Medulla oblongata (tissue), 1 donor: ENCODE data around the gene TCEANC2.

ENCODE experiments used
- DNase-seq: peaks from one replicate; pipeline ENCODE4 v3.0.0-alpha.2; 2015; ENCODE audit errors: extremely low spot score

TCEANC2 gene

DNA sequence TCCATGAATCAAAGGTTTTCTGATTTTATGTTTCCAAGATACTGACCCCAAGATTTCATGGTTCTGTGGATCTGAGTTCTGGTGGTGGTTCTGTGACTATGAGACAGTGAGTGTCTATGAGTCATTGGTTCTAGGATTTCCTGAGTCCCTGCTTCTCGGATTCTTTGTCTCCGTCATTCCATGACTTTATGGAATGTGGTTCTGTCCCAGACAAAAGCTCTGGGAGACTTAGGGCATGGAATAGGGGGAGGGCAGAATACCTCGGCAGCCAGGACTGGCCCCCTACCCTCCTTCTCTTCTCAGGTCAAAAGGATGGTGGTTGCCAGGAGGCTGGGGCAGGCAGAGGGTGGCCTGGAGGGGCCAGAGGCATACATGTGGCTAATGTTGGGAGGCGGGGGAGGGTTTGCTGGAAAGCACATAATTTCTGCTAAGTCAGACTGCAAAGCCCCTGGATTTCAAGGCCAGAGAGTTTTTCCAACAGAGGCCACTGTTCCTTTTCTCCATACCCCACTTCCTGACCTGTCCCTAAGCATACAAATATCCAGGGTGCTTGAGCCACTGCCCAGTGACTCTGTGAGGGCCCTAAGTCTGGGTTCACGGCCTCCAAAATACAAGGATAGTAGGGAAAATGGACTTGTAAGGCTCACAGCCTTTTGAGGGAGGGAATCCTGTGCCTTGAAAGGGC is 82.2 kb downstream of the TCEANC2 start:
- no peak for DNase-seq

DNA sequence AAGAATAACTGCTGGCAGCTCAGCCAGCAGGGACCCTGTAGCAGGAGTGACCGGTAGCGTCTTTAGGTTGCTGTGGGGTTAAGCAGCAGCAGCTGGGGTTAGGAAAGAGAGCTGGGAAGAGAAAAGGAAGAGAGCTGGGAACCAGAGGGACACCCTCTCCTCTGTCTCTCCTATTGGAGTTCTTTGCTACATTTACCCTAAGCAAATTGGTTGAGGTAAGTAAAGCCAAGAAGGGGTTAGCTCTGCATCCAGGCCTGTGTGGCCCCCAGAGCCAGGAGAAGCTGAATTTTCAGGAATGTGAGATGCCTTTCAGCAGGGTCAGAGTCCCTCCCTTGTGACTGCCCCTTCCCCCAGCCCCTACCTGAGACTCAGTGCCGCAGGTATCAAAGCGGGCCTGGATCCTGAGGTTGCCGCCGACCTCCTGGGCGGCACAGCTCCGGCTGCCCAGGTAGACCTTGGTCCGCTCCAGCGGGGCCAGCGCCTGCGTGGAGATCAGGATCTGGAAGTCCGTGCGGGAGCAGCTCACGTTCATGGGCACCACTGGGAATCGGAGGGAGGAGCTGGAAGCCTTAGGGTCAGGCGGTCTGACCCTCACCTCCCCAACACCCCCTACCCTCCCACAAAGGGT is 83.0 kb downstream of the TCEANC2 start:
- no peak for DNase-seq

DNA sequence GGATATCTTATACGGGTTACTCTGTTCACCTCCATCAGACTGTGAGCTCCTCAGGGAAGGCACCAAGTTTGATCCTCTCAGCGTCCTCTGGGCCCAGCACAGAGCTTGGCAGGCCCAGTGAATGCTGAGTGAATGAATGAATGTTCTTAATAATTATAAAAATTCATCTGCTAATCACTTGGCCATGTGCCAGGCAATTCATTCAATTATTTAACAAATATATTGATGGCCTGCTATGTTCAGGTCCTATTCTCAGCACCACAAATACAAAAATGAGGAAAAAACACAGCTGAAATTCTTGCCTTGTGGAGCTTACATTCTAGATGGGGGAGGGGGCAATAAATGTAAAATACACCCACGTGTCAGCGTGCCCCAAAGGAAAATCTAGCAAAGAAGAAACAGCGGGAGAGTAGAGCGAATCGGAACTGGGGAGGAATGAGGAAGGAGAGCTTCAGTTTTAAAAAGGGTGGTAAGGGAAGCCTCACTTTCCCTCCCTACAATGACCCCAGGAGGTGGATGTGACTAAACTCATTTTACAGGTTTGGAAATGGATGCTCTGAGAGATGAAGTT is 83.6 kb downstream of the TCEANC2 start:
- no peak for DNase-seq

DNA sequence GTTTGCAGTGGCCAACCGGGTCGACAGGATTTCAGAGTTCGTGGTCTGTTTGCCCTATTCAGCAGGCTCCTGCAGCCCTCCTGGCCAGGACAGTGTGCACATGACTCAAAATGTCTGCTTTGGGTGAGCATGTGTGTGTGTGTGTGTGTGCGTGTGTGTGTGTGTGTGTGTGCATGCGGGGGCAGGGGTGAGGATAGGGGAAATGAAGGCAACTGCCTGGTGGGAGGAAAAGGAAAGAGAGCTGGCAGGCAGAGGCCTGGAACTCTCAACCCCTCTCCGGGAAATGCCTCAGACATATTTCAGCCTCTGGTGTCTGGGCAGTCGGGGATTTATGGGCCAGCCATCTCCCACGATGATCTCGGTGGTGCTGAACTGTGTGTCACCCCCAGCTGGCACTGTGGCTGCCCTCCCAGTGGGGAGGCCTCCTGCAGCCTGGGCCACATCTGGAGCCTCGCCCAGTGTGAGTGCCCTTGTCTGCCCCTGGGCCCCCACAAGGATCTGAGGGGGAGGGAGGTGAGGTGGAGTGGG is 84.2 kb downstream of the TCEANC2 start:
- no peak for DNase-seq

DNA sequence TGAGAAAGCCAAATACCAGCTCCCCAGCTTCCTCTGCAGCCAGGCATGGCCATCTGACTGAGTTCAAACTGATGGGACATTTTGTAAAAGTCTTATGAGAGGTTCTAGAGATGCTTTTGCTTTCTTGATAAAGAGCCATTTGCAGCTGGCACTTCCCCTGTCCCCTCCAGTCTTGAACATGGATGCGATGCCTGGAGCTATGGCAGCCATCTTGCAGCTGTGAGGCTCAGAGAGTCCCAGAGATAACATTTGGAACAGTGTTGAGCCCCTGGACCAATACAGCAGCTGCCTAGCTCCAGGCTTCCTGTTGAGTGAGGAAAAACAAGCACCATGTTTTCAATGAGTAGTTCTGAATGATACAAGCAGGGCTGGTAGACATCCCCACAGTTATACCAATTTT is 85.6 kb downstream of the TCEANC2 start:
- DNase-seq = no peak

DNA sequence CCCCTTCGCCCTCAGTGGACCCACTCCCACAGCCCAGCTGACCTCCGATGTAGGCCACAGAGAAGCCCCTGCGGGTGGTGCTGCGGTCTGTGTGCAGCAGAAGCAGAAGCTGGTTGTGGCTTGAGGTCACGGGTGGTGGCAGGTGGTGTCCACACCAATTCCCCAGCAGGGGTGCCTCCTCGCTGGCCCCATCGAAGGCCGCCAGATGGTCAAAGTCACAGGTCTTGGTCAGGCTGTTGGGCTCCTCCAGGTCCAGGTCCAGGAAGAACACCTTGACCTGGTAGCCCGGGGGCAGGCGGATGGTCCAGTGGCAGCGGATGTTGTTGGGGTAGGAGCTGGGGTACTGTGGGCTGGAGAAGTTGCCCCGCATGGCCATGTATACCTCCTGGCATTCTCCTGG is 86.3 kb downstream of the TCEANC2 start:
- no peak for DNase-seq

DNA sequence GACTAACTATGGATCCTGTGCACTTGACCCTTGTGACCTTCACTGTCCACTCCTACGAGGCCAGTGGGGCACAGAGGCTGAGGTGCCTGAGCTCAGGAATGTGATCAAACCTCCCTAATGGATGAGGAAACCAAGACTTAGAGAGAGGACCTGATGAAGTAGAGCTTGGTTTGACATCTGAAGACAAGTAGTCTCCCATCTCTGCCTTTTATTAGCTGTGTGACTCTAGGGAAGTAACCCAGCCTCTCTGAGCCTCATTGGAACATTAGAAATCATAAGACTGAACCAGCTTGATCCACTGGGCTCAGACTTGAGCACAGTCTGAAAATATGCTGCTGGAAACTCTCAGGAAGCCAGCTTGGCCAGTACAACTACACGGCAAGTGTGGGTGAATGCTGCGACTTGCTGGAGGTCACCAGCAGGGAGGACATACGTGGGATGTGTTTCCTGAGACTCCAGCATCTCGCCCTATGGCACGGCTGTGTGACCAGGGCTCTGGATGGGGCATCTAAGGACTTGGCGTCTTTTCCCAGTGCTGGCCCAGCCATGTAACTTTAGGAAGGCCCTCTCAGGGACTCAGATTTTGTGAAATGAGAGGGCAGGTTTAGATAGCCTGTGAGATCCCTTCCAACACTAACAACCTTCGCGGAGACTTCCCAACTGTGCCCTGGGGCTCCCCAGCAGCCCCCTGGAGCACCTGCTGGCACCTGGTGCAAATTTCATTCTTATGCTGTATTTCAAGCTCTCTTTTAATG is 88.9 kb downstream of the TCEANC2 start:
- no peak for DNase-seq

DNA sequence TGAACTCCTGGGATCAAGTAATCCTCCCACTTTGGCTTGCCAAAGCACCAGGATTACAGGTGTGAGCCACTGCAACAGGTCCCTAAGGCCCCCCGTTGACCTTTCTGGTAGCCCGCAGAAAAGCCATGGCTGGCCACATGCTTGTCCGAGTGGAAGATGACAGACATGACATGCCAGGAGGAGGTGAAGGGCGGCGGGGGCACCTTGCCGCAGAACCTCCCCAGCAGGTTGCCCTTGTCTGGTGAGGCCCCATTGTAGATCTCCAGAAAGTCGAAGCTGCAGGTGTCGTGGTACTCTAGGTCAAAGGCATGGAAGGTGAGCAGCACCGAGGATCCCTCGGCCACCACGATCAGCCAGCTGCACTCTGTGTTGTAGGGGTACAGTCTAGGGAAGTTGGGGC is 91.0 kb downstream of the TCEANC2 start:
- DNase-seq = no peak

DNA sequence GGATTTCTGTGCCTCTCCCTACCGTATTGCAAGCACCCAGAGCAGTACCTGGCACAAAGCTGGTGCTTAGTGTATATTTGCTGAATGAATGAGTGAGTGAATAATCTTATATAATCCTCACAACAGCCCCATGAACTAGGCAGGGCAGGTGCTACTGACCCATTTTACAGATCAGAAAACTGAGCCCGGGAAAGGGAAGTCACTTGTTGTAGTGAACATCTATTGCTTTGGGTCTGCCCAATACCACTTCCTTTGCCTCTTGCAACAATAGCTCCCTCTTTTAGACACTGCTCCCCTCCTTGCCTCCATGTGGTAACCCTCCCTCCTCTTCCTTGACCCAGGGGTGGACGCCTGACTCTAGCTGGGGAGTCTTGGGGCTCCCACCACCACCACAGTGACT is 96.3 kb downstream of the TCEANC2 start:
- no peak for DNase-seq

DNA sequence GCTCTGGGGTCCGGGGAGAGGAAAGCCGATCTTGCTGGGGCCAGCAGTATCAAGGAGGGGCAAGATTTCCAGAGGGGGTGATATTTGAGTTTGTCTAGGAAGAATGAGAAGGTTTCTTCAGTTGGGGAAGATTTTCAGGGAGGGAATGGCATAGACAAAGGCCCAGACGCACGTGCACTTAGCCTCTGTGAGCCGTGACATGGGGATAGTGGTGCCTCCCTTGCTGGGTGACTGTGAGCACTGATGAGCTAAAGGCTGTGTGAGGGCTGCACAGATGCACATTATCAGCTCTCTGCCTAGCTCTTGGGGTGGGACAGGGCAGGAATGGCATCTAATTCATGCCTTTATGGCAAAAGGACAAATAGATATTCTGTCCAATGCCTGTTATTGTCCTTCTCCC is 97.6 kb downstream of the TCEANC2 start:
- no peak for DNase-seq

DNA sequence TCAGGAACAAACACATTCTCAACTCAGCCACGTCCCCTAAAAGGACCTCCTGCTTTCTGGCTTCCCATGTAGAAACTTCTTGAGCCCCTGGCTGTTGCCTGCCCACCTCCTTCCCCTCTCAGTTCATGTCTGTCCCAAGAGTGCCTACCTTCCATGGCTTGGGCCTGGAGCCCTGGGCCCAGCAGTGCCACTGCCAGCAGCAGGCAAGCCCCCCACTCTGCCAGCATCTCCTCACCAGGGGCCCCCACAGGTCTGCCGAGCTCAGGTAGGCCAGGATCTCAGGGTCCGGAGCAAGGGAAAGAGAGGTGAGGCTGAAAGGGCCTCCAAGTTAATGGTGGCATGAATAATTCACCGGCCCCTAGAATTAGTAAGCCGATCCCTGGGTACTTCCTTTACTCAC is 99.3 kb downstream of the TCEANC2 start, which contains the start of gene CDCP2:
TSS of gene CDCP2 (minus strand) at position 305 of the 400 bp plus-strand sequence. CDS start at position 227, 78 bp downstream.
- no peak for DNase-seq

DNA sequence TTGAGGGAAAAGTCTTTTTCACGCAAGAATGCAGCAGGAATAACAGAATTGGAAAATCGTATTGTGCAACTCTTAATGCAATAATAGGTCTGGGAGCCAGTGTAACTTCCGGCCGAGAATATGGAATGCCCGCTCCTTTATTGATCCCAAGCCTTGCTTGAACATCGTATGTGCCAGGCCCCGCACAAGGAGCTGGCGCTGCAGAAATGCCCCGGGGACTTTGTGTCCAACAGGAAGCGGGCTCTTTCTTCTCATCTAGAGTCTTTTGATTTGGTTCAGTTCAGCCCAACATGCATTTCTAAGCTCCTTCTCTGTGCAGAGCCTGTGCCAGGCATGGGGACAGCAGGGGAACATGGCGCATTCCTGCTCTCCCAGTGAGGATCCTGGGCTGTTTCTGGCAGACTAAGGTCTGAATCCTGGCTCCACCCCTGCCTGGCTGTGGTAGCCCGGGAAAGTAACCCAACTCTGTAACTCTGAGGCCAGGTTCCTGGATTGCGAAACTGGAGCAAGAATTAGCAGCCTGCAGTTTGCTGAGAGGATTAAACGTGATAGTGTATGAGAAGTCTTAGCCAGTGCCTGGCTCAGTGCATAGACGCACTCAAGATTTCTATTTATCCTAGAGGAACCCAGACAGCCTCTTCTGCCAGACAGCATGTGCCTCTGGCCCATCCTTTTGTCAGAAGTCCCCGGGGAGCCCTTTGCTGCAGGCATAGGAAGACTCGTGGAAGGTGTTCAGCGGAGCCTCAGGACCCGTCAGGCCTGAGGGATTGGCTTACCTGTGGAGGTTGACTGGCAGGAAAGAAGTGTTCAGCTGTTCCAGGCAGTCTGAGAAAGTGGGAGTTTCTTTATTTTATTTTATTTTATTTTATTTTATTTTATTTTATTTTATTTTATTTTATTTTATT is 100.4 kb downstream of the TCEANC2 start:
- DNase-seq = peak; percentile 16
